PC-3 (cell line): ENCODE results near the gene MARCHF3. TPM values are rescaled to one million over a fixed set of nuclear protein-coding genes. Genes with fewer than 3 reads are reported as not detected.
"Not testable (repeated sequence)": the region's sequence is repeated elsewhere in the genome, so short reads cannot be mapped to it uniquely, and the experiment has no call there.

Source experiments
- ATAC-seq: fragments of 200-7000 bp; cut with Tn5 transposase; 2 replicates; pipeline ENCODE4 v1.9.1; 2020; ENCODE audit warnings: mild to moderate bottlenecking, moderate library complexity
- BruUV-seq: library from RNA; stranded (reverse); fragments of 400-500 nt; replicated peaks from 2 replicates; lab custom pipeline; 2021; lab: Mats Ljungman, UMichigan
- CTCF ChIA-PET: fragments of 300-600 bp; sonication (Branson Sonifier 250); formaldehyde crosslinking; loops from one replicate; lab custom pipeline; 2022; ENCODE audit warnings: antibody characterized with exemption; lab: Charles Lee
- POLR2A ChIA-PET: fragments of 300-600 bp; sonication (Branson Sonifier 250); formaldehyde crosslinking; loops from one replicate; lab custom pipeline; 2022; ENCODE audit warnings: antibody characterized with exemption; ENCODE audit not compliant: unreplicated experiment; lab: Charles Lee
- DNase-seq: peaks from one replicate; pipeline ENCODE4 v3.0.0-alpha.2; 2015
- H2AFZ ChIP-seq: fragments of 300-600 bp; sonication (generic); 2 replicates; pipeline ENCODE4 v1.6.0; 2016; ENCODE audit warnings: antibody characterized with exemption, low read length
- H3F3A ChIP-seq: fragments of 300-600 bp; sonication (generic); one replicate; pipeline ENCODE4 v1.6.0; 2017; ENCODE audit warnings: antibody characterized with exemption, low read length, control low read depth, mild to moderate bottlenecking; ENCODE audit not compliant: unreplicated experiment
- H3K27ac ChIP-seq: fragments of 300-600 bp; sonication (generic); 2 replicates; pipeline ENCODE4 v1.5.1; 2016; ENCODE audit warnings: mild to moderate bottlenecking, low read length
- H3K27me3 ChIP-seq: fragments of 300-600 bp; sonication (generic); 2 replicates; pipeline ENCODE4 v1.6.1; 2016; ENCODE audit warnings: low read length, mixed read lengths
- H3K36me3 ChIP-seq: fragments of 300-600 bp; sonication (generic); 2 replicates; pipeline ENCODE4 v1.6.1; 2016; ENCODE audit warnings: low read depth, mixed run types, low read length, mixed read lengths
- H3K4me1 ChIP-seq: fragments of 300-600 bp; sonication (generic); 2 replicates; pipeline ENCODE4 v1.5.1; 2016; ENCODE audit warnings: low read length; ENCODE audit not compliant: insufficient read depth
- H3K4me2 ChIP-seq: fragments of 300-600 bp; sonication (generic); 2 replicates; pipeline ENCODE4 v1.6.0; 2016; ENCODE audit warnings: low read length
- H3K4me3 ChIP-seq: fragments of 300-600 bp; sonication (generic); 2 replicates; pipeline ENCODE4 v1.5.1; 2016; ENCODE audit warnings: mild to moderate bottlenecking, low read length, mixed read lengths
- H3K79me2 ChIP-seq: fragments of 300-600 bp; sonication (generic); 2 replicates; pipeline ENCODE4 v1.6.1; 2017; ENCODE audit warnings: low read length, mixed read lengths
- H3K9ac ChIP-seq: fragments of 300-600 bp; sonication (generic); 2 replicates; pipeline ENCODE4 v1.6.0; 2016; ENCODE audit warnings: mild to moderate bottlenecking, low read length
- H3K9me2 ChIP-seq: fragments of 300-600 bp; sonication (generic); replicated peaks from 2 replicates; pipeline ENCODE4 v1.6.1; 2016; ENCODE audit warnings: mixed run types, low read length, mixed read lengths
- H3K9me3 ChIP-seq: fragments of 300-600 bp; sonication (generic); 2 replicates; pipeline ENCODE4 v1.6.1; 2016; ENCODE audit warnings: low read length, mixed read lengths
- H4K20me1 ChIP-seq: fragments of 300-600 bp; sonication (generic); 2 replicates; pipeline ENCODE4 v1.6.1; 2016; ENCODE audit warnings: low read length, mixed read lengths
- EZH2 ChIP-seq: fragments of 300-600 bp; sonication (generic); IDR thresholded peaks from one replicate; pipeline ENCODE4 v1.6.1; 2017; ENCODE audit warnings: antibody characterized with exemption, mild to moderate bottlenecking, low read length; ENCODE audit not compliant: unreplicated experiment
- EZH2phosphoT487 ChIP-seq: fragments of 300-600 bp; sonication (generic); IDR thresholded peaks from 2 replicates; pipeline ENCODE4 v1.6.1; 2018; ENCODE audit warnings: mild to moderate bottlenecking, antibody characterized with exemption, low read length, borderline replicate concordance
- intact Hi-C: fragments of 100-400 bp; cut with micrococcal nuclease; formaldehyde crosslinking; loops from 2 replicates; pipeline ENCODE4 v1.9.0; 2023
- total RNA-seq: library from RNA; depleted of rRNA; stranded (reverse); fragments of >200 nt; gene quantifications from 2 replicates; pipeline ENCODE4 v1.2.3, GENCODE V29; 2014
- TF ChIP-seq, protein P1 (sequence below): fragments of 300-600 bp; sonication (generic); conservative IDR thresholded peaks from 2 replicates; pipeline ENCODE4 v1.5.1; 2017; ENCODE audit warnings: antibody characterized with exemption, low read depth, mild to moderate bottlenecking, low read length

Gene MARCHF3
- total RNA-seq, 1 experiment from 2014 or later, result 2.5 TPM

- Histone ChIP-seq H3K4me1 (no peaks in the 10 kb centered on the region), H3K4me3 (no peak overlapping the region), H2AFZ (no peak overlapping the region), H3K4me2 (no peak overlapping the region), H3K79me2 (no peaks in the 10 kb centered on the region), H3F3A (no peaks in the 10 kb centered on the region), H3K9ac (no peak overlapping the region), H3K36me3 (no peaks in the 10 kb centered on the region), H3K9me3 (no peaks in the 10 kb centered on the region), H3K27ac (no peak overlapping the region), H3K27me3 (no peaks in the 10 kb centered on the region), H4K20me1 (no peaks in the 10 kb centered on the region), H3K9me2 (no peaks in the 10 kb centered on the region)
- intact Hi-C loops, result no loop called here
- TF ChIP-seq EZH2 (no peak), EZH2phosphoT487 (no peak)
- TF ChIP-seq, protein P1, sequence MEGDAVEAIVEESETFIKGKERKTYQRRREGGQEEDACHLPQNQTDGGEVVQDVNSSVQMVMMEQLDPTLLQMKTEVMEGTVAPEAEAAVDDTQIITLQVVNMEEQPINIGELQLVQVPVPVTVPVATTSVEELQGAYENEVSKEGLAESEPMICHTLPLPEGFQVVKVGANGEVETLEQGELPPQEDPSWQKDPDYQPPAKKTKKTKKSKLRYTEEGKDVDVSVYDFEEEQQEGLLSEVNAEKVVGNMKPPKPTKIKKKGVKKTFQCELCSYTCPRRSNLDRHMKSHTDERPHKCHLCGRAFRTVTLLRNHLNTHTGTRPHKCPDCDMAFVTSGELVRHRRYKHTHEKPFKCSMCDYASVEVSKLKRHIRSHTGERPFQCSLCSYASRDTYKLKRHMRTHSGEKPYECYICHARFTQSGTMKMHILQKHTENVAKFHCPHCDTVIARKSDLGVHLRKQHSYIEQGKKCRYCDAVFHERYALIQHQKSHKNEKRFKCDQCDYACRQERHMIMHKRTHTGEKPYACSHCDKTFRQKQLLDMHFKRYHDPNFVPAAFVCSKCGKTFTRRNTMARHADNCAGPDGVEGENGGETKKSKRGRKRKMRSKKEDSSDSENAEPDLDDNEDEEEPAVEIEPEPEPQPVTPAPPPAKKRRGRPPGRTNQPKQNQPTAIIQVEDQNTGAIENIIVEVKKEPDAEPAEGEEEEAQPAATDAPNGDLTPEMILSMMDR, result no peak
- ChIA-PET POLR2A (no interaction called here), CTCF (no interaction called here)
- ATAC-seq (no peak), DNase-seq (no peak)
- BruUV-seq, result no TSS peak
Measured at GRCh38 chr5:126896170-126896702, 134.1 kb downstream of the MARCHF3 start.

DNA sequence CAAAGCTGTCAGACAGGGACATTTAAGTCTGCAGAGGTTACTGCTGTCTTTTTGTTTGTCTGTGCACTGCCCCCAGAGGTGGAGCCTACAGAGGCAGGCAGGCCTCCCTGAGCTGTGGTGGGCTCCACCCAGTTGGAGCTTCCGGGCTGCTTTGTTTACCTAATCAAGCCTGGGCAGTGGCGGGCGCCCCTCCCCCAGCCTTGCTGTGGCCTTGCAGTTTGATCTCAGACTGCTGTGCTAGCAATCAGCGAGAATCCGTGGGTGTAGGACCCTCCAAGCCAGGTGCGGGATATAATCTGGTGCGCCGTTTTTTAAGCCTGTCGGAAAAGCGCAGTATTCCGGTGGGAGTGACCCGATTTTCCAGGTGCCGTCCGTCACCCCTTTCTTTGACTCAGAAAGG, 134.6 kb downstream of the MARCHF3 start:
- H3K4me1 ChIP-seq, BruUV-seq, H2AFZ ChIP-seq, H3K27me3 ChIP-seq, H3K27ac ChIP-seq, DNase-seq, intact Hi-C loops, POLR2A ChIA-PET, H3K4me3 ChIP-seq, ATAC-seq, H3K9ac ChIP-seq, H3K9me2 ChIP-seq, H3F3A ChIP-seq, H3K79me2 ChIP-seq, H3K9me3 ChIP-seq, H3K36me3 ChIP-seq, H3K4me2 ChIP-seq, CTCF ChIA-PET, H4K20me1 ChIP-seq: not testable (repeated sequence)

DNA sequence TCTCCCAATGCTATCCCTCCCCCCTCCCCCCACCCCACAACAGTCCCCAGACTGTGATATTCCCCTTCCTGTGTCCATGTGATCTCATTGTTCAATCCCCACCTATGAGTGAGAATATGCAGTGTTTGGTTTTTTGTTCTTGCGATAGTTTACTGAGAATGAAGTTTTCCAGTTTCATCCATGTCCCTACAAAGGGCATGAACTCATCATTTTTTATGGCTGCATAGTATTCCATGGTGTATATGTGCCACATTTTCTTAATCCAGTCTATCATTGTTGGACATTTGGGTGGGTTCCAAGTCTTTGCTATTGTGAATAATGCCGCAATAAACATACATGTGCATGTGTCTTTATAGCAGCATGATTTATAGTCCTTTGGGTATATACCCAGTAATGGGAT, 139.9 kb downstream of the MARCHF3 start:
- H4K20me1 ChIP-seq, H3K27me3 ChIP-seq, BruUV-seq, ATAC-seq, H3K4me3 ChIP-seq, DNase-seq, H3K9me2 ChIP-seq, H3K9me3 ChIP-seq, H3K4me1 ChIP-seq, H3K4me2 ChIP-seq, H3K27ac ChIP-seq, H2AFZ ChIP-seq, H3K9ac ChIP-seq, H3K36me3 ChIP-seq, H3F3A ChIP-seq, POLR2A ChIA-PET, CTCF ChIA-PET, H3K79me2 ChIP-seq, intact Hi-C loops: not testable (repeated sequence)

GRCh38 chr5:126888175-126888574, 142.2 kb downstream of the MARCHF3 start:
- no peaks in the 10 kb centered on the region for H3K36me3 ChIP-seq
- peaks cover 9% of the 10 kb centered on the region; the same call in 1 of the 2 replicates for H4K20me1 ChIP-seq
- no TSS peak for BruUV-seq
- intact Hi-C loops, result no loop called here
- H3F3A ChIP-seq, result no peaks in the 10 kb centered on the region
- H3K27me3 ChIP-seq, result no peaks in the 10 kb centered on the region
- H3K4me1 ChIP-seq, result peaks cover 17% of the 10 kb centered on the region
- no peak for ATAC-seq
- H3K4me3 ChIP-seq, result no peak overlapping the region
- H3K27ac ChIP-seq, result no peak overlapping the region
- CTCF ChIA-PET, result no interaction called here
- no peak overlapping the region for H3K4me2 ChIP-seq
- H2AFZ ChIP-seq, result no peak overlapping the region
- TF ChIP-seq, protein P1, result no peak
- TF ChIP-seq EZH2 (no peak), EZH2phosphoT487 (no peak)
- no peak for DNase-seq
- H3K9me2 ChIP-seq, result no peaks in the 10 kb centered on the region
- H3K9ac ChIP-seq, result no peak overlapping the region
- H3K79me2 ChIP-seq, result no peaks in the 10 kb centered on the region
- H3K9me3 ChIP-seq, result no peaks in the 10 kb centered on the region
- POLR2A ChIA-PET, result no interaction called here
